Spleen (tissue), 7 donors: ENCODE results near the gene SLC30A7.

Source experiments
- POLR2A ChIP-seq, 3 donors: fragments of 450-650 bp; IDR thresholded peaks; one replicate each; pipeline ENCODE4 v1.5.1; 2017; ENCODE audit warnings: antibody characterized with exemption in 3 of 3, mild to moderate bottlenecking in 1 of 3
- POLR2AphosphoS5 ChIP-seq, 3 donors: sonication (generic); formaldehyde crosslinking; IDR thresholded peaks; one replicate each; pipeline ENCODE4 v1.5.1; 2017; ENCODE audit warnings: antibody characterized with exemption in 3 of 3
- TF ChIP-seq, protein P1 (sequence below), 11 experiments: fragments of 200-600 bp in 7 of 11; fragments of 450-650 bp in 4 of 11; sonication (generic) in 4 of 11; IDR thresholded peaks in 8 of 11; conservative IDR thresholded peaks in 3 of 11; 1 replicate in 7 of 11; 2 replicates in 4 of 11; pipeline versions ENCODE4 v1.4.0 to v1.8.0; 2016 to 2021; ENCODE audit warnings: antibody characterized with exemption in 11 of 11, inconsistent platforms in 4 of 11, mild to moderate bottlenecking in 1 of 11
- donor health status: DM: no; HTN: no; CAD: no; lungs with moderate emphysema.
- donor health status: DM: no; HTN: no; CAD: no.
- donor health status: DM: no; HTN: no; CAD: no.

- TF ChIP-seq POLR2AphosphoS5 (IDR thresholded peaks at IDR 0.05) (no peak), POLR2A (IDR thresholded peaks at IDR 0.05) (no peak)
- TF ChIP-seq, protein P1, sequence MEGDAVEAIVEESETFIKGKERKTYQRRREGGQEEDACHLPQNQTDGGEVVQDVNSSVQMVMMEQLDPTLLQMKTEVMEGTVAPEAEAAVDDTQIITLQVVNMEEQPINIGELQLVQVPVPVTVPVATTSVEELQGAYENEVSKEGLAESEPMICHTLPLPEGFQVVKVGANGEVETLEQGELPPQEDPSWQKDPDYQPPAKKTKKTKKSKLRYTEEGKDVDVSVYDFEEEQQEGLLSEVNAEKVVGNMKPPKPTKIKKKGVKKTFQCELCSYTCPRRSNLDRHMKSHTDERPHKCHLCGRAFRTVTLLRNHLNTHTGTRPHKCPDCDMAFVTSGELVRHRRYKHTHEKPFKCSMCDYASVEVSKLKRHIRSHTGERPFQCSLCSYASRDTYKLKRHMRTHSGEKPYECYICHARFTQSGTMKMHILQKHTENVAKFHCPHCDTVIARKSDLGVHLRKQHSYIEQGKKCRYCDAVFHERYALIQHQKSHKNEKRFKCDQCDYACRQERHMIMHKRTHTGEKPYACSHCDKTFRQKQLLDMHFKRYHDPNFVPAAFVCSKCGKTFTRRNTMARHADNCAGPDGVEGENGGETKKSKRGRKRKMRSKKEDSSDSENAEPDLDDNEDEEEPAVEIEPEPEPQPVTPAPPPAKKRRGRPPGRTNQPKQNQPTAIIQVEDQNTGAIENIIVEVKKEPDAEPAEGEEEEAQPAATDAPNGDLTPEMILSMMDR (IDR thresholded peaks at IDR 0.05 in 8 of 11, conservative IDR thresholded peaks at IDR 0.05 in 3 of 11), result no peak
These were observed 102.5 kb downstream of the SLC30A7 start for GRCh38 chr1:100998426-100998825.
